ENCODE measurements around the gene VPS33B.

DNA sequence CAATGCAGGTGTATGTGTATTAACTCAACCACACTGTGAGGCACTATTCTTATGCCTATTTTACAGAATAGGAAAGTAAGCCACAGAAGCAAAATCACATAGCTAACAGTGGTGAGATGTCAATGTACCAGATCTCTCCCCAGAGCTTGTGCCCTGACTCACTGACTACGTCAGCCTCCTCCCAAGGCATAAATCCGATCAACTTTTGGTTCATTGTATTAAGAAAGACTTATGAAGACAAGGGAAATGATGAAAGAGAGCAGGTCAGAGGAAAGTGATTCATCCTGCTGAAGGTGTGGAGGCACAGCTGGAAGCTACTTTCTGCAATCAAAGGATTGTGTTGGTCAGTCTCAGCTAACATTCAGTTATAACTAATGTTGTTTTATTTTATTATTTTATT lies 44.6 kb upstream of the VPS33B start:
- TF ChIP-seq EZH2 (IDR thresholded peaks at IDR 0.05; ENCODE audit: low read depth, unreplicated experiment) (no peak), CTCF (conservative IDR thresholded peaks at IDR 0.05; ENCODE audit: low read depth in 2 of 2) (no peak)

All from GM23338 (cell line).